Measurements from ENCODE around the gene JSRP1.

JSRP1 gene

GRCh38 chr19:2234996-2235380 is 21.2 kb downstream of the JSRP1 start:
- Histone ChIP-seq H3K9me2 (ENCODE audit: low read depth, low read length) (no peaks in the 10 kb centered on the region), H3K9me3 (ENCODE audit: low read length) (no peaks in the 10 kb centered on the region), H4K20me1 (ENCODE audit: insufficient read depth, low read length) (no peaks in the 10 kb centered on the region), H3F3A (ENCODE audit: insufficient read depth, low read length) (no peaks in the 10 kb centered on the region), H3K4me3 (ENCODE audit: low read depth, low read length, poor library complexity, severe bottlenecking) (peak overlapping the region; percentile 94), H2AFZ (ENCODE audit: low read length) (no peak overlapping the region), H3K27me3 (ENCODE audit: insufficient read depth, low read length) (no peaks in the 10 kb centered on the region), H3K4me2 (ENCODE audit: low read length) (peak overlapping the region; percentile 97), H3K79me2 (ENCODE audit: insufficient read depth, low read length) (peaks cover 42% of the 10 kb centered on the region), H3K4me1 (ENCODE audit: insufficient read depth, low read length, severe bottlenecking) (peaks cover 65% of the 10 kb centered on the region), H3K27ac (ENCODE audit: low read depth, low read length, poor library complexity, severe bottlenecking) (peak overlapping the region; percentile 83), H3K36me3 (ENCODE audit: insufficient read depth, low read length) (peaks cover 35% of the 10 kb centered on the region), H3K9ac (ENCODE audit: low read length) (peak overlapping the region; percentile 88)
- no peak for TF ChIP-seq CTCF (IDR thresholded peaks at IDR 0.05; ENCODE audit: low read length)
- TF ChIP-seq EZH2 (IDR thresholded peaks at IDR 0.05; ENCODE audit: borderline replicate concordance, low read length), result no peak

GRCh38 chr19:2233601-2234280 is 22.5 kb downstream of the JSRP1 start:
- H3K27me3 ChIP-seq (ENCODE audit: insufficient read depth, low read length), result no peaks in the 10 kb centered on the region
- peaks cover 61% of the 10 kb centered on the region for H3K4me1 ChIP-seq (ENCODE audit: insufficient read depth, low read length, severe bottlenecking)
- H3F3A ChIP-seq (ENCODE audit: insufficient read depth, low read length), result no peaks in the 10 kb centered on the region
- H3K36me3 ChIP-seq (ENCODE audit: insufficient read depth, low read length), result peaks cover 42% of the 10 kb centered on the region
- peak overlapping the region; percentile 18; the same call in 1 of the 2 replicates for H3K9ac ChIP-seq (ENCODE audit: low read length)
- H2AFZ ChIP-seq (ENCODE audit: low read length), result no peak overlapping the region
- no peak for TF ChIP-seq CTCF (IDR thresholded peaks at IDR 0.05; ENCODE audit: low read length)
- no peak for TF ChIP-seq EZH2 (IDR thresholded peaks at IDR 0.05; ENCODE audit: borderline replicate concordance, low read length)
- H3K4me2 ChIP-seq (ENCODE audit: low read length), result peak overlapping the region; percentile 64
- peak overlapping the region; percentile 83 for H3K27ac ChIP-seq (ENCODE audit: low read depth, low read length, poor library complexity, severe bottlenecking)
- no peaks in the 10 kb centered on the region for H4K20me1 ChIP-seq (ENCODE audit: insufficient read depth, low read length)
- no peaks in the 10 kb centered on the region for H3K9me2 ChIP-seq (ENCODE audit: low read depth, low read length)
- H3K4me3 ChIP-seq (ENCODE audit: low read depth, low read length, poor library complexity, severe bottlenecking), result peak overlapping the region; percentile 94
- H3K9me3 ChIP-seq (ENCODE audit: low read length), result no peaks in the 10 kb centered on the region
- H3K79me2 ChIP-seq (ENCODE audit: insufficient read depth, low read length), result peaks cover 29% of the 10 kb centered on the region

GRCh38 chr19:2232286-2233151 is 23.7 kb downstream of the JSRP1 start:
- Histone ChIP-seq H3K4me2 (ENCODE audit: low read length) (peak overlapping the region; percentile 64), H3K36me3 (ENCODE audit: insufficient read depth, low read length) (peaks cover 37% of the 10 kb centered on the region), H3K9me3 (ENCODE audit: low read length) (no peaks in the 10 kb centered on the region), H3K27me3 (ENCODE audit: insufficient read depth, low read length) (no peaks in the 10 kb centered on the region), H2AFZ (ENCODE audit: low read length) (no peak overlapping the region), H3F3A (ENCODE audit: insufficient read depth, low read length) (no peaks in the 10 kb centered on the region), H3K27ac (ENCODE audit: low read depth, low read length, poor library complexity, severe bottlenecking) (peak overlapping the region; percentile 83), H4K20me1 (ENCODE audit: insufficient read depth, low read length) (no peaks in the 10 kb centered on the region), H3K9ac (ENCODE audit: low read length) (peak overlapping the region; percentile 36; the same call in 1 of the 2 replicates), H3K9me2 (ENCODE audit: low read depth, low read length) (no peaks in the 10 kb centered on the region), H3K4me1 (ENCODE audit: insufficient read depth, low read length, severe bottlenecking) (peaks cover 61% of the 10 kb centered on the region), H3K4me3 (ENCODE audit: low read depth, low read length, poor library complexity, severe bottlenecking) (peak overlapping the region; percentile 13), H3K79me2 (ENCODE audit: insufficient read depth, low read length) (peaks cover 17% of the 10 kb centered on the region)
- TF ChIP-seq CTCF (IDR thresholded peaks at IDR 0.05; ENCODE audit: low read length), result peak; percentile 13; the same call in 1 of the 2 replicates
- TF ChIP-seq EZH2 (IDR thresholded peaks at IDR 0.05; ENCODE audit: borderline replicate concordance, low read length), result no peak

Data from OCI-LY1 (cell line).